Left lobe of liver (tissue), 2 donors: Measurements from ENCODE around the gene SOX6. TPM values are rescaled to one million over a fixed set of nuclear protein-coding genes. Genes with fewer than 3 reads are reported as not detected.
"Not testable (repeated sequence)": the region's sequence is repeated elsewhere in the genome, so short reads cannot be mapped to it uniquely, and the experiment has no call there.

Experiments
- ATAC-seq: fragments of 200-7000 bp; cut with Tn5 transposase; one replicate; pipeline ENCODE4 v1.9.1; 2020; ENCODE audit warnings: mild to moderate bottlenecking, moderate library complexity
- DNase-seq: peaks from one replicate; pipeline ENCODE4 v3.0.0-alpha.2; 2020; ENCODE audit warnings: low spot score
- total RNA-seq: library from RNA; stranded (reverse); gene quantifications from one replicate; pipeline ENCODE4 v1.2.1, GENCODE V29; 2021
- donor health status: DM: no; HTN: no; CAD: no; lungs with moderate emphysema.
- donor health status: DM: no; HTN: yes; CAD: no.

SOX6 gene
- total RNA-seq, 1 donor from 2014 or later = 14.1 TPM

DNA sequence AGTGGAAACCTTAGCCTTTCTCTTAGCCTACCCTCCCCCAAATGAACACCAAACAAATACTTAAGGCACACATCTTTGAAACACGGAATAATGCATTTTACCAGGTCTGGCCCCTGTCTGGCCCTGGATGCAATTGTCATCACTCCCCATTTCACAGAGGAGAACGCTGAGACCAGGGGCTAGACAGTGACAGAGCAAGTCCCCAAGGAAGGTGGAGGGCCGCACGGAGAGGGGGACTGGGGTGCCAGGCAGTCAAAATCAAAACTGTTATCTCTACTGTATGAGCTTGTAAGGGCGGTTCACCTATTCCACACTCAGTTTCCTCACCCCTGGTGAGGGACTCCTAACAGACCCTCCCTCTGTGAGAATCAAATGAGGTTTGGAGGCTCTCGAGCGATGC lies 414.2 kb downstream of the SOX6 start:
- no peak for DNase-seq
- ATAC-seq = no peak

DNA sequence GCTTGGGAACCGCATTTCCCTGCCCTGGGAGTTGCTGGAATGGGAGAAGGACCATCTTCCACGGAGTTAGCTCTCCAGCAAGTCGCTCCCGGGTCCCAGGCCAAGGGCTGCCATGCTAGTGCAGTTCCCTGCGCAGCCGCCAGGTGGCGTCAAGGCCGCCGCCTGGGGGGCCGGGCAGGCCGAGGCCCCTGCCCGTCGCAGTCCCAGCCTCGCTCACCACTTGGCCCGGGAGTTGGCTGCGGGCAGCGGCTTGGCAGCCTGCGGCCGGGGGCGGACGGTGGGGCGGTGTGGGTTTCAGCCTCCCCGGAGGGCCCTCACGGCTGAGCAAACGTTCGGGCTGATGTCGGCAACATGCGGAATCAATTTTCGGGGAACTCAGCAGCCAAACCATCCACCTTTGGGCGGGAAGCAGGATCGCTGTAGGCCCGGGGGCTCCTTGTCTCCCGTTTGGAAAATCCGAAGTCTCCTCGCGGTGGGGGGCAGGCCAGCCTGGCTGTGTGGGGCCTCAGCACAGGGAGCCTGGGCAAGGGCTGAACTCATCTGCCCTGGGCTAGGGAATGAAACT lies 415.1 kb downstream of the SOX6 start:
- DNase-seq (peak; percentile 69), ATAC-seq (peak; percentile 94)

DNA sequence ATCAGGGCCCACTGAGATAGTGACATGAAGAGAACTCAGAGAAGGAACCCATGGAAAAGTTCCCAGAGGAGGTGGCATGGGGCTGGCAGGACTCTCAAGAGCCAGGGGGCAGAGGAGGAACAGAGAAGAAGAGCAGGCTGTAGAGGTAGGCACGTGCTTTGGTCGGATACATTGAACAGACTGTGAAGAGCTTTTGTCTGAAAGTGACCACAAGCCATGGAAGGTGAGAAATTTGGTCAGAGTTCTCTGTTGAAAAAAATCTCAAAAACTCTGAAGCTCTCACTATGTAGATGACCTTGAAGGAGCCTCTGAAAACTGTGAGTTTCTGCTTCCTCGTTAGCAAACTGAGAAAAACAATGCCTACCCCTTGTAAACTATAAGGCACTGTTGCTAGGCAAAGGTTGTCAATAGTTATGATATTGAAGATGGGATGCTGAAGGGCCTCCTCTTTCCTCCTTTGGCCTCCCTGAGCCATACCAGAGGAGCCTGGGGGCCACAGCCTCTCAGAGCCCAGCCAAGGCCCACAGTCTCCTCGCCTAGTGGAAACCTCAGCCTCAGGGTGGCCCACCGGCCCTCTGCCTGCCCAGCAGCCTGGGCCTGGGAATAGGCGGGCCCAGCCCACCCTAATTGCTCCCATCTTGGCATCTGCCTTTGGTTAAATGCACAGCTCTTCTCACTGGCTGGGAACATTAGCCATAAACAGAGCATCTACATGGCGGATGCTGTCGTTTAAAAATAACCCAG lies 415.7 kb downstream of the SOX6 start:
- DNase-seq (no peak), ATAC-seq (no peak)

DNA sequence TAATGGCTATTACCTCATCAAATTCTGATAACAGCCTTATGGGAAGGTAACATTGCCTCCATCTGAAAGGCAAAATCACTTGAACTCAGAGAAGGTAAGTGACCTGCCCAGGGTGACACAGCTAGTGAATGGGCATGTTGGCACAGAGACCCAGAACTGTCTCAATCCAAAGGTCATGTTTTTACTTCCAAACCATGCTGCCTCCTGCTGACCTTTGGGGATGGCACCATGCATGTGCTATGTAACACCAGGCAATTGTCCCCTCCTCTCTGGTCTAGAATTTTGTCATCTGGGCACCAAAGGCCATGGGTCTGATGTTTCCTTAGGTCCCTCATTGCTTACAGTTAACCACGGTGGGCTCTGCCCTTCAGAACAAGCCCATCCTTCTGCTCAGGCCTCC lies 417.4 kb downstream of the SOX6 start:
- peak; percentile 55 for ATAC-seq
- DNase-seq = no peak

DNA sequence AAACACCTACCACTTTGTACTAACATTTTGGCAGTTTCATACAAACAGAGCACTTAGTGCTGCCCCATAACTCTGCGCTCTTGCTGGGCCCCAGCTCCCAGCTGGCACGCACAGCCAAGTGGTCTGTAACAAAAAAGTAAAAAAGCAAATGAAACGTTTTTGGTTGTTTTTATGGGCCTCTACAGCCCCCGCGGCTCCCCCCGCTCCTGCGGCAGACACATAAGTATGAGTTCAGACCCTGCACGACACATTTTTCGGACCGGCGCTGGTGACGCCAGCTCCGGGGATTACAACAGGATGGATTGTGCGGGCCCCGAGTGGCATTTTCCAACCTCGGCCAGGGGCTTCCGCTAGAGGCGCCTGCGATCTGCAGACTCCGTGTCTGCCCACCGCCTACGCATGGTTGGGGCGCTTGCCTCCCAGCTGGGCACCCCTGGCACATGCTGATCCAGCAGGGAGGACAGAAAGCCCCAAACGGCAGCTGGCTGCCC lies 418.2 kb downstream of the SOX6 start:
- ATAC-seq (no peak), DNase-seq (no peak)

DNA sequence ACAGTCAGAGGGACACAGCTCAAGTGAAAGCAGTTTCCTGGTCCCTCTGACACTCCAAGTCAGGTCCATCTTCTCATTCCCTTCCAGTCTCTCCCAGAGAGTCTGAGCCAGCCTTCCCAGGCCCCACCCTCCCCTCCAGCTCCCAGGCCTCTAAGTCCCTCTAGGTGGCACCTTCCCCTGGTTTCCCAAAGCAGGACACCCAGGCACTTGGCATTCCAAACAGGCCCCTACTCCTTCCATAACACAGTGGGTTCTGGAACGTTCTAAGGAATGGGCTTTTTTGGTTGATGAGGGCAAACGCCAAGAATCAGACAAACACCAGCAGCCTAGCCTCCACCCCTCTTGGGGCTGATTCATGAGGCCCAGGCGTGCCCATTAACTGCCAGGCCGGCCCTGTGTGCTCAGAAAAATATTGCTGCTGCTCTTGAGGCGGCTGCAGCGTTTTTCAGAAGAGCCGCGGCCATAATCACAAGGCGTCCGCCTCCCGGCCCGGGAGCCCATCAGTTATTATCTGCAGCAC lies 418.7 kb downstream of the SOX6 start:
- no peak for DNase-seq
- peak; percentile 33 for ATAC-seq

DNA sequence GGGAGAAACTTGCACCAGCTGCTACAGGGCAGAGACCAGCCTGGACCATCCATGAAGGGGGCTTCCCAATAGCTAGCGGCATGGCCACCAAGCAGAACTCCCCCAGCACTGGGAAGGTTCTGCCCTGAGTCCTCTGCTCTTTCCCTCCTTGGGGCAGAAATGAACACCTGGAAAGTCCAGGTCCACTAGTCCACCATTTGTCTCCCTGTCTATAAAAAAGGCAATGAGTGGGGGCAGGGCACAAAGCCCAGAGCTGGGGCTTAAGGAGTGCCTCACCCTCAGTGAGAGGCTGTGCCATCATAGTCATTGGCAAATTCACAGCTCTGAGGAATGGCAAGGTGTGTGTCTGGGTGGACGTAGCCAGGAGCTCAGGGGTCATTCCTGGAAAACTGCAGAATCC lies 420.3 kb downstream of the SOX6 start:
- DNase-seq = no peak
- ATAC-seq = no peak

DNA sequence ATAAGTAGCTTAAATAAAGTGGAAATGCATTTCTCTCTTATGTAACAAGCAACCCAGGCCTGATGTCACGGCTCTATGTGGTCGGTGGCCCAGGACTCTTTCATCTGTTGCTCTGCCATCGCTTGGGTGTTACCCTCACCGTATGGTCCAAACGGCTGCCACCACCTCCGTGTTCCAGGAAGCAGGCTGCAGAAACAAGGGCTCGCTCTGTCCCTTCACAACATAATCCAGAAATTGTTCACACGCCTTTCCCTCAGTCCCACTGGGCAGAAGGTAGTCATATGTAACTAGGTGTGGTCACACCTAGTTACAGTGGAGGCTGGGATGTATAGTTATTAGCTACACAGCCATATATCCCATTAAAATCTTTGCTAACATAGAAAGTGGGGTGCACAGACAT lies 421.0 kb downstream of the SOX6 start:
- DNase-seq (no peak), ATAC-seq (no peak)

DNA sequence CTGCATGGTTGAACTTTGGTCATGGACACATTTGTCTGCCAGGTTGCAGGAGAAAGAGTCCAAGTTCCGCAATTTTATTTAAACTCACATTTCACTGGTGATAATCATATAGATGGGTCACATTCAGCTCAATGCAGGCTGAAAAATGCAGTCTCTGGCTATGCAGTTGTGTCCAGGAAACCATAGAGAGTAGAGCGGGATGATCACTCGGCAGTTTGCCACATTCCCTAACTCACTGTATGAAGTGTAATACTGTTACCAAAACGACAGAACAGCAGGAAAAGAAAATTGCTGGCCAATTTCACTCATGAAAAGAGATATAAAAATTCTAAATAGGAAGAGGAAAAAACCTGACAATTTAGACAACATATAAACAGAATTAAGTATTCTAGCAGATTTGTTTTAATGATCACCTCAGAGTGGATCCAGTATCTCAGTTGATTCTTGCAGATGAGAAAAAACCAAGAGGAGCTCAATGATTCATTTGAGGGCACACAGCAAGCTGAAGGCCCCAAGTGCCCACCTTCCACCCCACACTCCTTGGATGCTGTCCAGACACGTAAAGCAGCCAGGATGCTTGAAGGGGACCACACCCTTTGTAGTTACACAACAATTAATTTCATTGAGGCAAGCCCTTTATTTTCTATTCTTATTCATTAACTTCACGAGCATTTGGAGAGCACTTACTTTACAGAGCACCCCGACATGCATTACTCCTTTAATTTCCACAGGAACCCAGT lies 422.3 kb downstream of the SOX6 start:
- ATAC-seq (peak; percentile 45), DNase-seq (no peak)

DNA sequence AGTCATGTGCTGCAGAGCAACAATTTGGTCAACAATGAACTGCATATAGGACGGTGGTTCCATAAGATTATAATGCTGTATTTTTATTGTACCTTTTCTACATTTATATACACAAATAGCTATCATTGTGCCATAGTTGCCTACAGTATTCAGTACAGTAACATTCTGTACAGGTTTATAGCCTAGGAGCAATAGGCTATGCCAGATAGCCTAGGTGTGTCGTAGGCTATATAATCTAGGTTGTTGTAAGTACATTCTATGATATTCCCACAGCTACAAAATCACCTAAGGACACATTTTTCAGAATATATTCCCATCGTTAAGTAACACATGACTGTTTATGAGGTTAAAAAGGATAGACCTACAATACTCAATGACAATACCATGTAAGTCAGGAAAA lies 423.9 kb downstream of the SOX6 start:
- ATAC-seq (no peak), DNase-seq (no peak)

DNA sequence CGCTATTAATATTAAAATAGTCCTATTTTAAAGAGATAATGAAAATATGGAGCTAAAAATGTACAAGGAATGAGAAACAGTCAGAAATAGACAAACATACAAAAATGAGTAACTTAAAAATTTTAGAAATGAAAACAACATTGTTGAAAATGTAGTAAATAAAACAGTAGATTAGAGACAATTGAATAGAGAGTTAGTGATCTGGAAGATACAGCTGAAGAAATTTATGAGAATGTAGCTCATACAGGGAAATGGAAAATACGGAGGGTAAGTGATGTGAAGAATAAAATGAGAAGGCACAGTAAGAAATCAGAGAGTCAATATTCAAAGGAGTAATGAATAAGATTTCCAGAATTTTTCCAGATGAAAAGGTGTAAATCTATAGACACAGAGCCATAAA lies 424.8 kb downstream of the SOX6 start:
- DNase-seq (no peak), ATAC-seq (no peak)

DNA sequence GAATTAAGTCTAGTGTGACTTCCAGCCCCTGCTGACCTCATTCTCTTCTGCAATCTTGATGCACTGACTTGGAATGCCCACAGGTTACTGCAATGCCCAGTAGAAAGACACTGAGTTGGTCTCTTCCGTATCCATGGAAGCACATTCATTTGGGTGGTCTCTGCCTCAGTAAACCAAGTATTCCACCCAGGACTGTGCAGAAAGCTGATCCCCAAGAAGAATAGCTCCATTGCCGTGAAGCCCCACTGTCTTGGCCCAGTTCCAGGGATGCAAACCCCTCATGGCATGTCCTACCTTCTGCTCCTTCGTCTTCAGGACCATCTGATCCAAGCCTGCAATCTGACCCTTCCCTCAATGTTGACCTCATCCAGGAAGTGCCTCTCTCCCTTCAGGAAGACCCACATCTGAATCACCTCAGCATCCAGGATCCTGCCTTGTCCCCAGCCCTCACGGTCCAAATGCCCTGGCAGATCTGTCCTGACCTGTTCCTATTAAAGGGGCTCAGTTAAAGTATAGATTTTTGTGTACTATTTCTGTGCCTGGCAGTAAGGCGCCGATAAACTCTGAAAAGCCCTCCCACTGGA lies 425.8 kb downstream of the SOX6 start:
- no peak for ATAC-seq
- DNase-seq = no peak

DNA sequence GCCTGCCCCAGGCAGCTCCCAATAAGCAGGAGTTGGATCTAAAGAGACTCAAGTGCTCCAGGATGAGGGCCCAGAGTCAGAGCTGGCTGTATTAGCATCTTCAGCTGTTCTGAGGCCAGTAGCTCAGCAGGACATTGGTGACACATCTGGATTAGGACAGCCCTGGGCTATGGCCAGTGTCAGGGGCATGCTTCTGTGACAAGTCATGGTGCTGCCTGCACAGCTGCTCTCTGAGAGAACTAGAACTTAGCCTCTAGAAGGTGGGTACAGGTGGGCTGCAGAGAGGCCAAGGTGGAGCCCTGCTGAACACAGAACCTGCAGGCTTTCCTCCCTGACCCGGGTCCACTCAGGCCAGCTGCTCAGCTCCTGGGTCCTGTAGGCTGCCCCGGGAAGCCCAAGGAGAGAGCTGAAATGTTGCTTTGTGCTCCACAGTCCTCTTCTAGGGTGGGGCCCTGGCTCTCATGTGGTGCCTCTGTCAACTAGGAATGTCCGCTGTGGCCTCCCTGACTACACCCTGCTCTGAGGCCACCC lies 426.9 kb downstream of the SOX6 start:
- no peak for DNase-seq
- no peak for ATAC-seq

DNA sequence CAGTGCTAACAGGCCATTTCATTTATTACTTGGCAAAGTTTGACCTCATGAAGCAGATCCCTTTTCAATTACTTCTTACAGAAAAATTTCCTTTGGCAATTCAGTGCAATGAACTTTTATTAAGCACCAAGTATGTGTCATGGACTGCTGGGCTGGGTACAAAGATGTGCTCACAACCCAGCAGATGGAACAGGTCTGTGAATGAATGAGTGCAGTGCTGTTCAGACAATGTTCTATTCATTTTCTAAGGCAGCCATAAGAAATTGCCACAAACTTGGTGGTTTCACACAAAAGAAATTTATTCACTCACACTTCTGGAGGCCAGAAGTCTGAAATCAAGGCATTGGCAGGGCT lies 428.5 kb downstream of the SOX6 start:
- ATAC-seq (no peak), DNase-seq (no peak)

DNA sequence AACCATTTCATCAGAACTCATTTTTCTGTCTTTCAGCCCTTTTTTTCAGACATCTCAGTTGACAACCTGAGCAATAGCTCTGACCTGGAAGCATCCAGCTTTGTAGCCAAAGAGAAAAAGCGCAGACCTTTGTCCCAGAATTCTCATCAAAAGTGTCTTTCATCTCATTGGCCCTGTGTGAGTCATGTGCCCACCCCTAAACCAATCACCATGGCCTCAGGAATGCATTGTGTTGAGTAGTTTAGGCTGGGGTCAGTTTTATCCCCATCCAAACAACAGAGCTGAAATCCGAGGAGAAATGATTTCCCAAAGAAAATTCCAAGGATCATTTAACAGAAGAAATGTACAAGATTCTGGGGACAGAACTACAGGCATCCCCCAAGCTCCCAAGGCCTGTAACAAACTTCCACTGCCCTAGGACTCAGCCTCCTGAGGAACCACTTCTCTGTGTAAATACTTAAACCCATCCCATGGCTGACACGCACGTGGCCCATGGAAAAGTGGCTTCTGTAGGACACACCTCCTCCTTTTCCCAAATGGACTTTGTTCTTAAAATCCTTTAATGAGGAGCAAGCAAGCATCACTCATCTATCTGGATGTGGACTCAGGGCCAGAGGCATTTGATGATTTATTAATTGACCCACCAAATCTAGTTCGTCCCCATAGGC lies 429.0 kb downstream of the SOX6 start:
- ATAC-seq (no peak), DNase-seq (peak; percentile 10)

DNA sequence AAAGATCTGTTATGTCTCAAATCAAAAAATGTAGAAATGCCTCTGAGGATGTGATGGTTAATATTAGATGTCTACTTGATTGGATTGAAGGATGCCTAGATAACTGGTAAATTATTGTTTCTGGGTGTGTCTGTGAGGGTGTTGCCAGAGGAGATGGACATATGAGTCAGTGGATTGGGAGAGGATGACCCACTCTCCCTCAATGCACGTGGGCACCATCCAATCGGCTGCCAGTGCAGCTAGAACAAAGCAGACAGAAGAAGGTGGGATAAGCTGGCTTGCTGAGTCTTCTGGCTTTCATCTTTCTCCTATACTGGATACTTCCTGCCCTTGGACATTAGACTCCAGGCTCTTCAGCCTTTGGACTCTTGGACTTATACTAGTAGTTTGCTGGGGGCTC lies 430.3 kb downstream of the SOX6 start:
- DNase-seq (peak; percentile 18), ATAC-seq (no peak)

DNA sequence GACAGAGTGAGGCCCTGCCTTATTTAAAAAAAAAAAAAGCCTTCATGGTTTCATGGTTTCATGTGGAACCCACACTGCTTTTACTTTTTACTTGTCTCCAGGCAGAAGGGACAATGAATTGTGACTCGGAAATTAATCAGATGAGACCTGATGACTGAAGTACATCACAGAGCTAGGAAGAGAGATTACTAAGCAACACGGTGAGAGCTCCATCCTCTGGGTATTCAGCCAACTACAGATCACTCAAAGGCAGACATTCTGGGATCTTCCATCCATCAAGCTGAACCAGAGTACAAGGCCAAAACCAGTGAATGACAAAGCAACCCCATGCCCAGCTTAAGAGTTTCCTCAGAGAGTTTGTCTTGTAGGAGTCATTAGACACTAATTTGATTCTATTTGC lies 433.2 kb downstream of the SOX6 start:
- DNase-seq (peak; percentile 12), ATAC-seq (peak; percentile 19)

DNA sequence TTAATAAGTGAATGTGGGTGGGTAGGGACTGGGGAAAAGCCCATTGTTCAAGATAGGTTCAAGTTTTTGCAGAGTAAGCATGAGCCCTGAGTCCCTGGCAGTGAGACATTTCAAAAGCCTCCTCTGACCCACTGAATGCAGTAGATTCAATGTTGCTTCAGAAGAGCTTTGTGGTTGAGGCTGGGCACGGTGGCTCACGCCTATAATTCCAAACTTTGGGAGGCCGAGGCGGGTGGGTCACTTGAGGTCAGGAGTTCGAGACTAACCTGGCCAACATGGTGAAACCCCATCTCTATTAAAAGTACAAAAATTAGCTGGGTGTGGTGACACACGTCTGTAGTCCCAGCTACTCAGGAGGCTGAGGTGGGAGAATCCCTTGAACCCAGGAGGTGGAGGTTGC lies 433.6 kb downstream of the SOX6 start:
- not testable (repeated sequence) for ATAC-seq
- peak; percentile 21 for DNase-seq

DNA sequence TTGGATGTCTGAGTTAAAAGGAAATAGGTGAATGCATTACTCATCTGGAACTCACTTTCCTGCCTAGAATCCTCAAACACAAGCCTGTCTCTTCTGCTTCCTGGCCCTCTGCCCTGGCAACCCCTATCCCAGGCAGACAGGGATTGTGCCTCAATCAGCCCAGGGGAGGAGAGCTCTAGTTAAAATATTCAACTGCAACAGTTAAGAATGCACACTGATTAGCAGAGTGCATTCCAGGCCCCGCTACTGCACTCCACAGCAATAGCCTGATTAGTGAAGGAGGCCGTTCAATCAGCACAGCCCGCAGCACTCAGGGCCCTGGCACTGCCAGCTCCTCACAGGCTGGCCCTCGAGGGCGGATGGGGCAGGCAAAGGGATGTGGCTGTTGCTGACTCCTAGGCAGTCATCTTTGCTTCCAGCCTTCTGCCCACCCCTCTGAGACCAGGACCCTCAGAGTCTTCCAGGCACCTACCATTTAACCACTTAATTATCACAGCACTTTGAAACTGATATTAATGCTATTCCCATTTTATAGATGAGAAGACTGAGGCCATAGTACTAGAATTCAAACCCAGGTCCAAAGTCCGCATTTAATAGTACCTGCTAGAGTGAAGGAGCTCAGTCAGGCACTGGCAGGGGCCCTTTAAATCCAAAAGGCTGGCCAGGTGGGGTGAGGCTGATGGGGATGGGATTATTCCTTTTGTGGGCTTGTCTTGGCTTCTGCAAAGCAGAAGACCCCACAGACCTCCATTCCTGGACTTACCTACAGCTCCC lies 435.3 kb downstream of the SOX6 start:
- no peak for DNase-seq
- ATAC-seq = no peak

DNA sequence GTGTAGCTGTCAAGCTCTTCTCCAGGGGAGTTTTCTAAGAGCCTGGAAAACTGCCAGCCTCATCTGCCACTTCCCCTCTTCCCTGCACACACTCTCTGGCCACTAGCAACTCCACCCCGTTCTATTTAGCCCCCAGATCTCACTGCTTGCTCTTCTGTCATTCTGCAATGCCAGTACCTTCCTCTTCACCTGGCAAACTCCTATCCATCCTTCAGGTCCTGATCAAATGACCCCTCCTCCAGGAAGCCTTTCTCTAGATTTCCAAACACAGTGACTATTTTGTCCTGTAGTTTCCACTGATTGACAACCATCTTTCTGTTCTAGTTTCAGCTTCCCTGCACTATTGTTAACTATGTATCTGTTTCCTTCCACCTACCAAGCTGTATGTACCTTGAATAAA lies 437.7 kb downstream of the SOX6 start:
- ATAC-seq (no peak), DNase-seq (no peak)
